Ecto neural progenitor cell (in vitro differentiated cells): ENCODE measurements around the gene VEGFB.

Experiments
- DNase-seq: peaks from one replicate; pipeline ENCODE4 v3.0.0-alpha.2; 2018; ENCODE audit warnings: low spot score

The VEGFB gene

GRCh38 chr11:64247729-64248531 lies 13.5 kb downstream of the VEGFB start:
- no peak for DNase-seq

- no peak for DNase-seq
These were observed 14.2 kb downstream of the VEGFB start for GRCh38 chr11:64248578-64248977.

GRCh38 chr11:64249038-64249437 lies 14.7 kb downstream of the VEGFB start:
- DNase-seq = no peak

GRCh38 chr11:64249563-64250414 lies 15.4 kb downstream of the VEGFB start:
- DNase-seq = no peak

GRCh38 chr11:64250415-64251015 lies 16.1 kb downstream of the VEGFB start:
- no peak for DNase-seq

GRCh38 chr11:64251016-64251752 lies 16.8 kb downstream of the VEGFB start, which contains the start of gene PLCB3:
PLCB3 (plus strand) TSS chr11:64251530; CDS start chr11:64251650, 120 bp downstream.
- DNase-seq = peak; percentile 88

- no peak for DNase-seq
These were observed 17.3 kb downstream of the VEGFB start for GRCh38 chr11:64251753-64252002.

- DNase-seq = no peak
These were observed 17.9 kb downstream of the VEGFB start for GRCh38 chr11:64252003-64252872.

- DNase-seq = no peak
These were observed 18.7 kb downstream of the VEGFB start for GRCh38 chr11:64253043-64253442.

GRCh38 chr11:64253481-64253880 lies 19.1 kb downstream of the VEGFB start:
- no peak for DNase-seq

- DNase-seq = no peak
These were observed 19.9 kb downstream of the VEGFB start for GRCh38 chr11:64254326-64254725.

- DNase-seq = no peak
These were observed 21.0 kb downstream of the VEGFB start for GRCh38 chr11:64255135-64256128.

GRCh38 chr11:64256300-64256699 lies 21.9 kb downstream of the VEGFB start:
- no peak for DNase-seq

- no peak for DNase-seq
These were observed 24.0 kb downstream of the VEGFB start for GRCh38 chr11:64258356-64258755.

- DNase-seq = no peak
These were observed 24.7 kb downstream of the VEGFB start for GRCh38 chr11:64258946-64259532.

- DNase-seq = no peak
These were observed 25.2 kb downstream of the VEGFB start for GRCh38 chr11:64259533-64260067.

- no peak for DNase-seq
These were observed 25.8 kb downstream of the VEGFB start for GRCh38 chr11:64260147-64260708.

GRCh38 chr11:64261556-64262080 lies 27.2 kb downstream of the VEGFB start:
- DNase-seq = no peak
